Stromal cell of bone marrow (primary cell): Measurements from ENCODE around the gene PDE9A.
"Not testable (repeated sequence)": the region's sequence is repeated elsewhere in the genome, so short reads cannot be mapped to it uniquely, and the experiment has no call there.

Experiments used
- DNase-seq: peaks from one replicate; pipeline ENCODE4 v3.0.0-alpha.2; 2012; ENCODE audit warnings: low read depth

The PDE9A gene

DNA sequence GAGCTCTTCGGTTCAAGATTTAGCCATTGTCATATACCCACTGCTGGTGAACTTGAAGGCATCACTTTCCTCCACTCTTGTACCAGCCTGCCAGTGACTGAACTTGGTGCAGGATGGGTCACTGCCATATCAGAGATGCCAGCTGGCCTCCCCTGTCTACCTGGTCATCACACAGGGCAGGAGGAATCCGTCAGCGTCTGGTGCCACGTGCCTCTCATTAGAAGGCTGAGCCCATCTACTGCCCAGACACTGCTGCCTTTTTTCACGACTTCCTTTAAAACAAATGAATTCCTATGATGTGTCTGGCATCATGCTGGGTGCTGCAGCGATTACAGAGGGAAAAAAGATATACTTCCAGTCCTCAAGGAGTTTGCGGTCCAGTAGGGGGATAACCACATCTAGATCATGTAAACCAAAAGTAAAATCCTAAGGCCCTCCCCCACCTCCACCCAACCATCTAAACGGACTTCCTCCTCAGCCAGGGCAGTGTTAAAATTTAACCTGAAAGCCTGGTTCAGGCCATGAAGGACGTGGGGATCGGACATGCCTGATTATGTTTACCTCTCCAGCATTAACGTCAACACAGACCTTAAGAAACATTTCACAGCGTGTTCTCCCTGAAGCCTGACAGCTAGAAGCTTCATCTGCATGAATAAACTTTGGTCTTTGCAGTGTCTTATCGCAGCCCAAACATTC lies 29.2 kb upstream of the PDE9A start:
- no peak for DNase-seq

DNA sequence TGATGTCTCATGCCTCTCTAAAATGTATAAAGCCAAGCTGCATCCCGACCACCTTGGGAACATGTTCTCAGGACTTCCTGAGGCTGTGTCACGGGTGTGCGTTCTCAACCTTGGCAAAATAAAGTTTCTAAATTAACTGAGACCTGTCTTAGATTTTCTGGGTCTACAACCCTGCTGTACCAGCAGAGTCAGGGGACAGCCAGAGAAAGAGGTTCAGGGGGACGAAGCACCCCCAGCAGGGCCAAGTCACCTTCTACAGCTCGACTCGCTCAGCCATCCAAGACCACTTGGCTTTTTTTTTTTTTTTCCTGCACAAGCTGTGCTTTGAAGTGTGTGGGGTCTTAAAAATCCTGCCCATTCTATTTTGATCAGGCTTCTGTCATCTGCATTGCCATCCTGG lies 28.5 kb upstream of the PDE9A start:
- DNase-seq, result no peak

GRCh38 chr21:42626171-42626570 lies 27.2 kb upstream of the PDE9A start:
- no peak for DNase-seq

- DNase-seq, result no peak
These were observed 25.7 kb upstream of the PDE9A start for GRCh38 chr21:42627527-42628289.

DNA sequence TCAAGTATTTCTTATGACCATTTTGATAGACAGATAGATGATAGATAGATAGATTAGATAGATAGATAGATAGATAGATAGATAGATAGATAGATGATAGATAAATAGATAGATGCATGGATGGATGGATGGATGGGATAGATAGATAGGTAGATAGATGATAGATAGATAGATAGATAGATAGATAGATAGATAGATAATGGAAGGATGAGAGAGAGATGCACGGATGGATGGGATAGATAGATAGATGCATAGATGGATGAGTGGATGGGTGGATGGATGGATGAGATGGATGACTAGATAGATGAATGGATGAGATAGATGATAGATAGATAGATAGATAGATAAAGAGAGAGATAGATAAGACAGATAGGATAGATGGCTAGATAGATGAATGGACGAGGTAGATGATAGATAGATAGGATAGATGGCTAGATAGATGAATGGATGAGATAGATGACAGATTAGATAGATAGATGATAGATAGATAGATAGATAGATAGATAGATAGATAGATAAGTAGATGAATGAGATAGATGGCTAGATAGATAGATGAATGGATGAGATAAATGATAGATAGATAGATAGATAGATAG lies 24.9 kb upstream of the PDE9A start:
- DNase-seq, result not testable (repeated sequence)

DNA sequence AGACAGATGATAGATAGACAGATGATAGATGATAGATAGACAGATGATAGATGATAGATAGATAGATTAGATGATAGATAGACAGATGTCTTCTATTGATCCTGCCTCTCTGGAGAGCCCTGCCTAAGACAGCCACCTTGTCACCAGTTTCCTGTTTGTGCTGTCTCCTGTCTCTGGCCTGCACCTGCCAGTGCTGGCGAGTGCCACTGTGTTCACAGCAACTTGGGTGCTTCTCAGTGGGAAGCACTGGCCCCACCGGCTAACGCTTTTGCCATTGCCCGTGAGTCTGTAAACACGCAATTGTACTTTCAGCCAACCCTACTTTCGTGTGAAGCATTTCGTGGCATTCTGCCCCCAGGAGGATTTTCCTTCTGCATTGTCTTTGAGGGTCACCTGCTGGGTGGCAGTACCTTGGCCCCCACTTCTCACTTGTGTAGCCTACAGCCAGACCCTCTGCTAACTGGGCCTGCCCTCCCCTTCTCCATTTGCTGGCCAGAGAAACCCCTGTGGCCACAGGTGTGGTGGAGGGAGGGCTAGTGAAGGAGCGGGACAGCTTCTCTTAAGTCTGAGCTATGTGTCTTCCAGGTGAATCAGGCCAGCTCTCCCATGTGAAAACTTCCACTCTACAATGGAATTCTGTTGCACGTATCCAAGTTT lies 23.4 kb upstream of the PDE9A start:
- no peak for DNase-seq

DNA sequence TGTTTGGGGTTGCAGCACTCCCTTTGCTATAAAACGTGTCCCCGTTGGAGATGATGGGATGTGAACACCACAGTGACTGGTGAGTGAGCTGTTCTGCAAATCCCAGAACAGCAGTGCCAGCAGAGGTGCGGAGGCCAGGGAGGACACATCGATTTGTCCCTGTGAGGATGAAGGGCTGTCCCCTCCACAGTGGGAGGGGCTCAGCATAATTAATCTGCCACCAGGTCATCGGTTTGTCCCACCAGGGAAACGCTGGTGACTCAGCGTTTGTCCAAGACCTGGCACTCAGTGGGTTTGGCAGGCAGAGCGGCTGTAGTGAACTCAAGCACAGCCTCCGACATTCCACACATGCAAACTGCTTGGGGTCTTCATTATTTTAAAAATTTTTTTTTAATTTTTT lies 22.8 kb upstream of the PDE9A start:
- DNase-seq, result no peak

DNA sequence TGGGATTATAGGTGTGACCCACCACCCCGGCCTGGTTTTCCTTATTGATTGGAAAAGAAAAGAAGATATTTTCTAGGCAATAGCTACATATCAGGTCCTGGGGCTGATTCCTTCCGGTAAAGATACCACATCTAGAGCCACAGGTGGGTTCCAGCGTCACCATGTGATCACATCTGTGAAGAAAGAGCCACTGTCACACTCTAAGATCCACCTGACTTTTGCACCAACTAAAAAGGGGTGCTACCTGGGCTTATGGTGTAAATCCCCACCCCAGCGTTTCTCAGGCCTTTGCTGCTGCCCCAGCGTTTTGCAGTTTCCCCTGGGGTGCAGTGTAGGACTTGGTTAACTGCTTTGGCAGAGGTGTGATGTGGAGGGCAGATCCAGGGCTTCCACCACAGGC lies 22.3 kb upstream of the PDE9A start:
- DNase-seq, result no peak

- no peak for DNase-seq
These were observed 21.1 kb upstream of the PDE9A start for GRCh38 chr21:42632336-42632751.

DNA sequence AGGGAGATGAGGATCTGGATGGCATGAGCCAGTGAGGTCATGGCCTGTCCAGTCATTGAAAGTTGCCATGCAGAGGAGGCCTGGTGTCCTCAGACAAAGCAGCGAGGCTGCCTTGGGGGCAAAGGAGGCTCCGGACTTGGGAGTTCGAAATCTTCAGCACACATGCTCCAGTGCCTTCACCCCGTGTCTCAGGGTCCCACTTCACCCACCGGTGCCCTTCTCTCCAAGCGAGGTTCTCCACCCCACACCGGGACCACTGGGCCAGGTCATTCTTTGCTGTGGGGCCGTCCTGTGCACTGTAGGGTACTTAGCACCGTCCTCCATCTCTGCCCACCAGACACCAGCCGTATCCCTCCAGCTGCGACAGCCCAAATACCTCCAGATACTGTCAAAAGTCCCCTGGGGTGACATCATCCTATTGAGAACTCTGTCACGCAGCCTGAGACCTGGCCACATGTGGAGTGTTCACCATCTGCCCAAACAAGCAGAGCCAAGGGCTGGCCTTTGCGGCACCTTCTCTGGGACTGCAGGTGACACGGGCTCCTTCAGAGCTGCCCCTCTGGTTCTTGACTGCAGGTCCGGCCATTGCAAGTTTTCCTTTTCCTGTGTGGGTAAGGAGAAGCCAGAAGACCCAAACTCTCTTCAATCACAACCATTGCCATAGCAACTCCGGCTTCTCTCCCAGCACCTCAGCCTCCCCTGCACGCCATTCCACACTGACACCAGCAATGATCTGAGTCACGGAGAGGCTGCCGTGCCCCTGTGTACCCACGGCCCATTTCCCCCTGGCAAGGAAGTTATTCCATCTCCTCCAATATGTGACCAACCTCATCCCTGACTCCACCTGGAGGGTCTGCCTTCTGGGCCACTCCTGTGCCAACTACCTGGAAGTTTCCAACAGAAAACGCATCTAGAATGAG lies 20.4 kb upstream of the PDE9A start:
- no peak for DNase-seq

- no peak for DNase-seq
These were observed 19.6 kb upstream of the PDE9A start for GRCh38 chr21:42633858-42634257.

DNA sequence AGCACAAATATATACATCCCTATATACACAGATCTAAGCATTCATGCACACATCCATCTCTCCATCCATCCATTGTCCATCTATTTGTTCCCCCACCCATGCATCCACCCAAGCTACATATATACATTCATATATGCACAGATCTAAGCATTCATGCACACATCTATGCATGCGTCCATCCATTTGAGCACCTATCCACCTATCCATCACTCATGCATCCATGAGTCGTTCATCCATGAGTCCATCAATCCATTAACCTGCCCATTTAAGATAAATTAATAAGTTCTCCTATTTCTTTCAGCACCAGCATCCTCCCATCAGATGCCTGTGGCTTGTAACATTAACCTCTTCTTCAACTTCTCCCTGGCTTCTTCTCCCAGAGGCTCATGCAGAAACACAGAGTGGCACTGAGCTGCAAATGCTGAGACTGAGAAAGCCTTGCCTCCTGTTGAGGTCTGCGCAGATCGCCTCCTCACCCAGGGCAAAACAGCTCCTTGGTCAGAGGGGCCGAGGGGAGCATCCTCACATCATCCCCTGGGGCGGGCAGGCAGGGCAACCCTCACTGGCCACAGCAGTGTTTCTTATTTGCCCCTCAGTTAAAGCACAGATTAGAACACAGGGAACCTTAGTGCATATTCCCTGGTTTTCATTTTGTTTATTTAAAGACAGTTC lies 17.4 kb upstream of the PDE9A start:
- no peak for DNase-seq

- DNase-seq, result peak; percentile 73
These were observed 16.7 kb upstream of the PDE9A start for GRCh38 chr21:42636520-42637266.

GRCh38 chr21:42637267-42638041 lies 16.0 kb upstream of the PDE9A start:
- no peak for DNase-seq

DNA sequence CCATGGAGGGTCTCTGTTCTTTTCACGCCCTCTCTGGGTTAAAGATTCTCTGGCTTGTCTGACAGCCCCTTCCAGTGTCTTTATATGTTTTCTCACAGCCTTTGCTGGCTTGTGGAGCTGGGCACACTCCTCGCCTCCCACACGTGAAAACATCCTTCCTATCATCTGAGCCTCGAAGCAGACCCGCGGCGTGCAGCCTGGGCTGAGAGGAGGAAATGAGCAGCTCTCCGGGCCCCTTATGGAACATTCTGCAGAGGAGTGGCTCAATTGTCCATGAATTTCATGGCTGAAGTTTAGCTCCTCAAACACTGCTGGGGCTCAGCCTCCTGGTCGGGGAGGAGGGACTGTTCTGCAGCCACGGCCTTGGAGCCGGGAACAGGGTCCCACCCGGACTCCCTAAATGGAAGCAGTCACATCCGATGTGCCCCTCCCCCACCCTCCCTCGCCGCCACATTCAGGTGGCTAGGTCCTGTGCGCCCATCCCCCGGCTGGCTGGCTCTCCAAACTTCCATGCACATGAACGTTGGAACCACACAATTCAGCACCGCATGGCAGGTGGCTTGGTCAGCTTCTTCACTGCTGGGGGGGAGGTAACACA lies 15.1 kb upstream of the PDE9A start:
- no peak for DNase-seq

GRCh38 chr21:42639646-42640152 lies 13.7 kb upstream of the PDE9A start:
- DNase-seq, result no peak

DNA sequence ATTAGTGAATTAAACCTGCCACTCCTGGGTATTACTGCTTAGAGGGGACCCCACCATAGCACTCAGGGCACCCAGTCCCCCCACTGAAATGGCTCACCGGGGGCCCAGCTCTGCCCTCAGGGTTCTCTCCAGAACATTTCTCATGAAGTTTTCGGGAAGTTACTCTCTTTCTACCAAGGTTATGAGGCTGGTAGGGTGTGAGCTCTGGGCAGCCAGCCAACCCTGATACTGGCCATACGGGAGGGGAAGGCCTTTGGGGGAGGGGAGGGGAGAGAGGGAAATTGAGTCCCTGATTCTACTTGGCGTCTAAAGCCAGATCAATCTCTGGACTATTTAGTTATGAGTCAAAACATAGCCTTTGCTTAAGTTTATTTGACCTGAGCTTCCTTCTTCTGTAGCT lies 12.9 kb upstream of the PDE9A start:
- DNase-seq, result no peak

- no peak for DNase-seq
These were observed 11.9 kb upstream of the PDE9A start for GRCh38 chr21:42641311-42642218.
